HepG2 (cell line): ENCODE results near the gene RPS6KA5. TPM values are rescaled to one million over a fixed set of nuclear protein-coding genes. Genes with fewer than 3 reads are reported as not detected.

Experiments used
- ATAC-seq: fragments of 200-7000 bp; cut with Tn5 transposase; 3 replicates; pipeline ENCODE4 v1.9.1; 2020; ENCODE audit warnings: mild to moderate bottlenecking, moderate library complexity
- BruUV-seq: library from RNA; stranded (reverse); fragments of 400-500 nt; replicated peaks from 2 replicates; lab custom pipeline; 2021; lab: Mats Ljungman, UMichigan
- CTCF ChIA-PET: fragments of 300-600 bp; formaldehyde crosslinking; extraction: SDS; loops from one replicate; lab custom pipeline; 2021; ENCODE audit warnings: low total read pairs, inconsistent platforms, low intra/inter-chr PET ratio; lab: Yijun Ruan, JAX
- POLR2A ChIA-PET: fragments of 350-600 bp; sonication (Branson Sonifier 250); formaldehyde crosslinking; loops from one replicate; lab custom pipeline; 2020; ENCODE audit warnings: antibody characterized with exemption, inconsistent platforms; lab: Yijun Ruan, JAX
- DNase-seq: peaks from one replicate; pipeline ENCODE4 v3.0.0-alpha.2; 2015; ENCODE audit warnings: low spot score
- FAIRE-seq: peaks from 3 replicates; lab custom pipeline; 2011; peaks lifted over from hg19 to GRCh38; lab: Jason Lieb, UNC
- H2AFZ ChIP-seq: one replicate; pipeline ENCODE4 v1.6.1; 2011; ENCODE audit warnings: low read length, inconsistent platforms
- H3K27ac ChIP-seq: fragments of 300-600 bp; 3 replicates; pipeline ENCODE4 v1.8.0; 2011; ENCODE audit warnings: mixed run types, mild to moderate bottlenecking, mixed read lengths, low read length, inconsistent platforms; ENCODE audit not compliant: insufficient read depth; ENCODE audit errors: extremely low read length
- H3K27me3 ChIP-seq, 2 experiments: fragments of 200-600 bp in 1 of 2; 2 replicates in 1 of 2; 3 replicates in 1 of 2; pipeline versions ENCODE4 v1.6.0 to v1.8.0; 2011; ENCODE audit warnings: low read length in 2 of 2, mild to moderate bottlenecking in 2 of 2, moderate library complexity in 2 of 2, inconsistent platforms in 1 of 2; ENCODE audit not compliant: insufficient read depth in 2 of 2, control insufficient read depth in 1 of 2
- H3K36me3 ChIP-seq, 2 experiments: fragments of 200-600 bp in 1 of 2; replicated peaks in 1 of 2; 2 replicates in 1 of 2; 3 replicates in 1 of 2; pipeline versions ENCODE4 v1.5.1 to v1.8.0; 2011; ENCODE audit warnings: low read length in 2 of 2, inconsistent platforms in 1 of 2; ENCODE audit not compliant: insufficient read depth in 2 of 2, control insufficient read depth in 1 of 2
- H3K4me1 ChIP-seq: 2 replicates; pipeline ENCODE4 v1.5.1; 2012; ENCODE audit warnings: low read length, inconsistent platforms; ENCODE audit not compliant: insufficient read depth
- H3K4me2 ChIP-seq: 2 replicates; pipeline ENCODE4 v1.6.0; 2011; ENCODE audit warnings: low read depth, low read length, inconsistent platforms
- H3K4me3 ChIP-seq, 3 experiments: fragments of 200-600 bp in 1 of 3; sonication (generic), shearing (Covaris generic) in 1 of 3; replicated peaks in 1 of 3; 2 replicates each; pipeline ENCODE4 v1.5.1; 2011 to 2016; ENCODE audit warnings: low read length in 3 of 3, inconsistent platforms in 2 of 3, low read depth in 2 of 3, mild to moderate bottlenecking in 2 of 3, control low read depth in 1 of 3, mixed read lengths in 1 of 3; ENCODE audit not compliant: insufficient read depth in 1 of 3
- H3K79me2 ChIP-seq: one replicate; pipeline ENCODE4 v1.6.1; 2011; ENCODE audit warnings: low read length, inconsistent platforms; ENCODE audit not compliant: insufficient read depth
- H3K9ac ChIP-seq: 2 replicates; pipeline ENCODE4 v1.6.0; 2011; ENCODE audit warnings: mild to moderate bottlenecking, low read depth, low read length, inconsistent platforms; ENCODE audit not compliant: insufficient read depth
- H3K9me3 ChIP-seq: 2 replicates; pipeline ENCODE4 v1.5.1; 2012; ENCODE audit warnings: mild to moderate bottlenecking, low read length
- H4K20me1 ChIP-seq: 2 replicates; pipeline ENCODE4 v1.6.0; 2011; ENCODE audit warnings: inconsistent platforms, mild to moderate bottlenecking, low read length, moderate library complexity; ENCODE audit not compliant: insufficient read depth
- ARID4A ChIP-seq: sonication (generic); formaldehyde crosslinking; IDR thresholded peaks from 2 replicates; pipeline ENCODE4 v1.5.0; 2020; ENCODE audit warnings: mild to moderate bottlenecking, missing genetic modification reagents, borderline replicate concordance
- IKZF4 ChIP-seq: sonication (generic); formaldehyde crosslinking; IDR thresholded peaks from 2 replicates; pipeline ENCODE4 v1.5.1; 2020; ENCODE audit warnings: borderline replicate concordance, mild to moderate bottlenecking, low read depth, missing genetic modification reagents; ENCODE audit errors: not compliant biosample characterization
- NFATC3 ChIP-seq: sonication (generic); formaldehyde crosslinking; IDR thresholded peaks from 2 replicates; pipeline ENCODE4 v1.5.1; 2020; ENCODE audit warnings: mild to moderate bottlenecking, missing genetic modification reagents
- SIN3B ChIP-seq: fragments of 150-350 bp; IDR thresholded peaks from 2 replicates; pipeline ENCODE4 v1.6.1; 2014; ENCODE audit warnings: low read length
- SNAPC4 ChIP-seq: sonication (generic); formaldehyde crosslinking; IDR thresholded peaks from 2 replicates; pipeline ENCODE4 v1.4.0; 2020; ENCODE audit warnings: mild to moderate bottlenecking, missing genetic modification reagents
- TAF15 ChIP-seq: fragments of 200-400 bp; formaldehyde crosslinking; IDR thresholded peaks from one replicate; pipeline ENCODE4 v1.6.1; 2018; ENCODE audit warnings: mild to moderate bottlenecking, low read depth, low read length; ENCODE audit not compliant: poor library complexity, severe bottlenecking
- ZNF224 ChIP-seq: sonication (generic); formaldehyde crosslinking; IDR thresholded peaks from 2 replicates; pipeline ENCODE4 v1.5.0; 2020; ENCODE audit warnings: mild to moderate bottlenecking, missing genetic modification reagents
- WGBS: methylation state at CpG from one replicate; pipeline ENCODE4 v1.1.6; 2017; ENCODE audit warnings: low lambda C conversion rate; 5-methylcytosine and 5-hydroxymethylcytosine counted together
- in situ Hi-C: cut with HindIII; loops from 2 replicates; pipeline ENCODE4 v1.10.0; 2017; ENCODE audit warnings: low pct_unique_long_range_greater_than_20kb; ENCODE audit not compliant: extremely low pct_ligation_motif_present
- intact Hi-C: fragments of 100-400 bp; cut with micrococcal nuclease; formaldehyde crosslinking; loops from one replicate; pipeline ENCODE4 v1.10.0; 2022; ENCODE audit not compliant: unreplicated experiment
- polyA plus RNA-seq, 8 experiments: library from polyadenylated mRNA; depleted of rRNA in 3 of 8; stranded (reverse) in 7 of 8; unstranded in 1 of 8; fragments of >200 nt; fragmentation: Illumina TruSeq in 4 of 8; extraction: Trizol in 4 of 8; gene quantifications; 2 replicates each; pipeline versions ENCODE4 v1.2.1 to v1.2.3, GENCODE V29; 2011 to 2016; ENCODE audit warnings: low read depth in 4 of 8, missing spikeins in 1 of 8, mixed read lengths in 1 of 8; ENCODE audit not compliant: insufficient read depth in 1 of 8
- total RNA-seq, 5 experiments: library from RNA; depleted of rRNA; stranded (reverse); fragments of >200 nt; fragmentation: Illumina TruSeq; extraction: Trizol; gene quantifications; 2 replicates each; pipeline ENCODE4 v1.2.3, GENCODE V29; 2016; ENCODE audit warnings: low read depth in 1 of 5

Gene RPS6KA5
- total and polyA plus RNA-seq, 2 of the 13 experiments (the other 11 are each of a cell fraction or from before 2014, with no cell fraction given): 0.50 to 0.58 TPM

GRCh38 chr14:90814806-90815571, 245.5 kb downstream of the RPS6KA5 start:
- Histone ChIP-seq H3K79me2 (no peaks in the 10 kb centered on the region), H3K27me3 (peaks cover 1 to 20% of the 10 kb centered on the region in 2 experiments), H2AFZ (peak overlapping the region; percentile 60), H3K9me3 (no peaks in the 10 kb centered on the region), H3K27ac (no peak overlapping the region), H3K36me3 (no peaks in the 10 kb centered on the region), H3K4me2 (peak overlapping the region; percentile 64), H3K4me1 (peaks cover 30% of the 10 kb centered on the region), H4K20me1 (no peaks in the 10 kb centered on the region), H3K9ac (no peak overlapping the region), H3K4me3 (peak overlapping the region in 2 of 3 experiments; percentile 35 to 65; a peak in 3 of 6 replicates)
- ATAC-seq (no peak), DNase-seq (no peak), FAIRE-seq (no peak)
- intact Hi-C loops (no loop called here), in situ Hi-C loops (no loop called here)
- POLR2A ChIA-PET: no interaction called here
- CTCF ChIA-PET: no interaction called here
- WGBS: 59% methylated on average over 10 of the region's 13 CpGs
- BruUV-seq: no TSS peak
- TF ChIP-seq ZNF224 (CRISPR knock-in tag) (no peak), NFATC3 (CRISPR knock-in tag) (no peak), SIN3B (no peak), IKZF4 (no peak), SNAPC4 (no peak), TAF15 (no peak), ARID4A (CRISPR knock-in tag) (no peak)
